ENCODE measurements around the gene SMS. TPM values are rescaled to one million over a fixed set of nuclear protein-coding genes. Genes with fewer than 3 reads are reported as not detected.

SMS gene
- total RNA-seq, 2 experiments from 2014 or later, result 148 to 153 TPM

DNA sequence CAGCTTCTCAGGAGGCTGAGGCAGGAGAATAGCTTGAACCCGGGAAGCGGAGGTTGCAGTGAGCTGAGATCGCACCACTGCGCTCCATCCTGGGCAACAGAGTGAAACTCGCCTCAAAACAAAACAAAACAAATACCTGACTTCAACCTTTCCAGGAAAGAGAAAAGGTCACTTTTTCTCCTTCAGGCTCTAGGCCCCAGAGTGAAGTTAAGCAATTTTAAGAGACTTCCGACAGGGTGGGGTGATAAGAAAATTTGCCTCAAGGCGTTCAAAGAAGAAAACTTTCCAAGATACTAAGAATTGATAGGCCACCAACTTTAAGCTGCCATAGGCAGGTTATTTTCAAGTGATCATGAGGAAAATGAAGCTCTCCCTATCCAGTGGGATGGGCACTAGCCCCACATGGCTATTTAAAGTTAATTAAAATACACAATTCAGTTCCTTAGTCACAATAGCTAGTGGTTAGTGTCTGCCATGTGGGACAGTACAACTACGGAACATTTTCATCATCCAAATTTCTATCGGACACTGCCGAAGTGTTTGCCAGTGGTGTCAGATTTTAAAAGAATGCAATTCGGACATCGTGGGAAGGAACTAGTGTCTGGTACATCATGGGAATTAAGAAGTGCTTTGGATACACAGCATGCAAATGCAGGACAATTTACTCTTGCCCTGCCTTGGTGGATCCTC lies 33.0 kb downstream of the SMS start:
- CTCF ChIA-PET, result interaction anchor here (0.8 to 1.1 kb wide), 2 partner anchors 13 to 134 kb away, joined by 3 read pairs; partner anchors contain the start of gene MBTPS2

GRCh38 chrX:21974011-21974385 lies 33.5 kb downstream of the SMS start:
- CTCF ChIA-PET, result interaction anchor here (0.8 to 1.1 kb wide), 2 partner anchors 14 to 135 kb away, joined by 3 read pairs; partner anchors contain the start of gene MBTPS2
- POLR2A ChIA-PET, result interaction anchor here (0.6 kb wide), 3 partner anchors 24 to 278 kb away, joined by 3 to 9 read pairs (median 4); no protein-coding TSS in a partner anchor

More for the DNA sequence above, 33.0 kb downstream of the SMS start:
- POLR2A ChIA-PET, result interaction anchor here (0.6 kb wide), 3 partner anchors 23 to 279 kb away, joined by 3 to 9 read pairs (median 4); no protein-coding TSS in a partner anchor

- ChIA-PET POLR2A (interaction anchor here (0.7 kb wide), 1 partner anchor 39 kb away, joined by 9 read pairs; no protein-coding TSS in a partner anchor), CTCF (no interaction called here)
Measured at GRCh38 chrX:21975242-21975641, 34.7 kb downstream of the SMS start.

DNA sequence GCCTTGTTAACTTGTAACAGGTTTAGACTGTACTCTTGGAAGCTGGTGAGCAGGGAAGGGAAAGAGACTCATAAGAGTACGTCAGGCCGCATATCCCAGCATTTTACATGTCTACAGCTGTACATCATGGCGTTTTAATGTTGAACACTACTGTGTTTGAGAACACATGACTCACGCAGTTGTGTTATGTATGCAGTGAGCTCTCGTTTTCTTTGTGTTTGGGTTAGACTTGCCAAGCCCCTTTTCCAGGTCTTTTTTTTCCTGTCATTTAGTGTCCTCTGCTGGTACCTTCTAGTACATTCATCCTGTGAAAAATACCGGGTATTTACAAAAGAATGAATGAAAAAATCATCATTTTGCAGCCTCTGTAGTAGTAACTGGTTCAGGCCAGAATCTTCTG lies 35.3 kb downstream of the SMS start:
- POLR2A ChIA-PET, result no interaction called here

DNA sequence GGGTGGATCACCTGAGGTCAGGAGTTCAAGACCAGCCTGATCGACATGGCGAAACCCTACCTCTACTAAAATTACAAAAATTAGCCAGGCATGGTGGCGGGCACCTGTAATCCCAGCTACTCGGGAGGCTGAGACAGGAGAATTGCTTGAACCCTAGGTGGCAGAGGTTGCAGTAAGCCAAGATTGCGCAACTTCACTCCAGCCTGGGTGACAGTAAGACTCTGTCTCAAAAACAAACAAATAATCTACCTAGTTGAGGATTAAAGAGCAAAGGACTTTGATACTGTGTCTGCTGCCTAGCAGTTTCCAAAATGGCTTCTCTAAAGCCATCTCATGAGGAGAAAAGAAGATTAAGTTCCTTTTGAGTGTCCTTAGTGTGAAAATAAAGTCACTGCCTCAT lies 37.8 kb downstream of the SMS start:
- POLR2A ChIA-PET, result no interaction called here

More for the DNA sequence above, 35.3 kb downstream of the SMS start:
- CTCF ChIA-PET, result no interaction called here

DNA sequence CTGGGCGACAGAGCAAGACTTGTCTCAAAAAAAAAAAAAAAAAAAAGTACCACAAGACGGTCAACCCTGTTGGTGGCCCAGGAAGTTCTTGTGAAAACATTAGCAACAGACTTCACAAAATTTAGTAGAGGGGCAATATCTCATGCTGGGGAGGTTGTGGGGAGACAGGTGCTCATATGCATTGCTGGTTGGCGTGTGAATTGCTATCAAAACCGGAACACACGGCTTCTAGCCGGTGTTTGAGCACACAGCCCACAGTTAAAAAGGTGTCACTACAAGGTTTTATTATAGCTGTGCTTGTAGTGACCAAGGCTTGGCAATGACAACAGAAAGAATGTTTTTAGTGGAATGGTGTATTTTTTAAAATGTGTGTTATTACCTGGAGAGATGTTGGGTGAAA lies 41.8 kb downstream of the SMS start:
- POLR2A ChIA-PET, result no interaction called here
- CTCF ChIA-PET, result interaction anchor here (0.7 kb wide), 3 partner anchors 60 to 358 kb away, joined by 3 to 5 read pairs (median 4); no protein-coding TSS in a partner anchor

More for the DNA sequence above, 37.8 kb downstream of the SMS start:
- CTCF ChIA-PET, result no interaction called here

GRCh38 chrX:21985332-21985777 lies 44.8 kb downstream of the SMS start:
- CTCF ChIA-PET, result interaction anchor here (0.6 to 1.9 kb wide), 8 partner anchors 12 to 212 kb away, joined by 3 to 9 read pairs (median 4); no protein-coding TSS in a partner anchor
- POLR2A ChIA-PET, result no interaction called here

DNA sequence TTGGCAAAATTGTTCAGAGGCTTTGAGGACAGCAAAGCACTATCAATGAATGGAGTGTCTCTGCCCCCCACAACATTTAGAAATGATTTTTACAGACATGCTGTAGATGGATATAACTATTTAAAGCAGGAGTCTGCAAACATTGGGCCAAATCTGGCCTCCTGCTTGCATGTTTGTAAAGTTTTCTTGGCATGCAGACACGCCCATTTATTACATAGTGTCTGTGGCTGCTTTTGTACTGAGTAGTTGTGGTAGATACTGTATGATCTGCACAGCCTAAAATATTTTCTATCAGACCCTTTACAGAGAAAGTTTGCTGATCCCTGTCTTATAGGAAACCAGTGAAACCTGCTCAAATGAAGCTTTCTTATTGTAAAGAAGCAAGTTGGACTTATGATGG lies 46.1 kb downstream of the SMS start:
- POLR2A ChIA-PET, result interaction anchor here (0.7 kb wide), 1 partner anchor 8 kb away, joined by 7 read pairs; no protein-coding TSS in a partner anchor
- CTCF ChIA-PET, result no interaction called here

GRCh38 chrX:21989384-21989783 lies 48.9 kb downstream of the SMS start:
- ChIA-PET CTCF (interaction anchor here (0.9 to 1.1 kb wide), 2 partner anchors 48 to 80 kb away, joined by 3 read pairs; no protein-coding TSS in a partner anchor), POLR2A (interaction anchor here (0.8 kb wide), 1 partner anchor 78 kb away, joined by 3 read pairs; no protein-coding TSS in a partner anchor)

DNA sequence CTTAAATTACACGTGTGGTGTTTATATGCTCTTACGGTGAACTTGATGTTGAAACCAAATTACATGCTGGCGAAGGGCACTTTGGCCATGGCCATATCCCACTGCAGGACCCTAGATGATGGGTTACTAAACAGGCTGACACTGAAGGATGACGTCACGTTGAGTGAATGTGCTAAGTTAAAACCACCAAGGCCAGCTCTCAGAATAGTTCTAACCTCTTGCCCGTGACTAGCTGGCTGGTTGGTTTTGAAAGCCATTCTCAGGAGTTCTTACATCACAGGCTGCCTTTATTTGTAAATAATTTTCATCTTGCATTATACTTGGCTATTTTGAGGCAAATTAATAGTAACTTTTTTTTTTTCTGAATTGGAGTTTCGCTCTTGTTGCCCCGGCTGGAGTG lies 50.3 kb downstream of the SMS start:
- ChIA-PET CTCF (interaction anchor here (0.6 kb wide), 1 partner anchor 47 kb away, joined by 3 read pairs; no protein-coding TSS in a partner anchor), POLR2A (interaction anchor here (0.7 kb wide), 1 partner anchor 77 kb away, joined by 3 read pairs; no protein-coding TSS in a partner anchor)

DNA sequence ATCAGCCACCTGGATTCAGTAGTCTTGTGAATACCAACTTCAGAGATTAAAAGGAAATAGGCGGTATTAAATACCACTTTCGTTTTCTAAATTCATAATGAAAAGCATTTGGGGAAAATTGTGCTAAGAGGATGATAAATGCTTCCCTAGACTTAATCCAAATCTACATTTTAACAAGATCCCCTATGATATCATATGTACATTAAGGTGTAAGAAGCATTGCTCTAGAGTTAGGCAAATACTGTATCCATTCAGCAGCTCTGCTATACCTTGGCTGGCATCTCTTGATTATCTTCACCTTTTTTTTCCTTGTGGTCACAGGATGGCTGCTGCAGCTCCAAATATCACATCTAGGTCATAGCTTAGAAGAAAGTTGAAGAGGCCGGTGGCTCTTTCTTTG lies 51.0 kb downstream of the SMS start:
- ChIA-PET POLR2A (interaction anchor here (0.7 kb wide), 1 partner anchor 76 kb away, joined by 3 read pairs; no protein-coding TSS in a partner anchor), CTCF (no interaction called here)

DNA sequence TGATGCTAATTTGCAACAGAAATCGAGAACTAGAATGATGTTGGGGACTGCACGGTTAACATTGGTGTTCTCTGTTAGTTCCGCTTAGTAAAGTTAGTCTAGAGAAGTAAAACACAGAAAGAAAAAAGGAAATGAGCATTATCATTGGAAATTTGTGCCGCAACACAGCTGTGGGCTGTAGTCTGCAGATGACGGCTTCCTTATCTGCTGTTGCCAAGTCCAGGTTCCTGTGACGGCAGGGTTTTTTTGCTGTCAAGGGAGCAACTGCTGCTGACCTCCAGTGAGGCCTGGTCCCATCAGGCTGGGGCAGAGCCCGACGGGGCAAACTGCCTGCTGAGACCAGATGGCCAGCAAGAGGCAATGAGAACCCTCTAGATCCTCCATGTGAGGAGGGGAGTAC lies 52.8 kb downstream of the SMS start:
- ChIA-PET POLR2A (no interaction called here), CTCF (no interaction called here)

GRCh38 chrX:21996872-21997455 lies 56.5 kb downstream of the SMS start:
- ChIA-PET CTCF (interaction anchor here (1.5 kb wide), 1 partner anchor 12 kb away, joined by 3 read pairs; no protein-coding TSS in a partner anchor), POLR2A (no interaction called here)

DNA sequence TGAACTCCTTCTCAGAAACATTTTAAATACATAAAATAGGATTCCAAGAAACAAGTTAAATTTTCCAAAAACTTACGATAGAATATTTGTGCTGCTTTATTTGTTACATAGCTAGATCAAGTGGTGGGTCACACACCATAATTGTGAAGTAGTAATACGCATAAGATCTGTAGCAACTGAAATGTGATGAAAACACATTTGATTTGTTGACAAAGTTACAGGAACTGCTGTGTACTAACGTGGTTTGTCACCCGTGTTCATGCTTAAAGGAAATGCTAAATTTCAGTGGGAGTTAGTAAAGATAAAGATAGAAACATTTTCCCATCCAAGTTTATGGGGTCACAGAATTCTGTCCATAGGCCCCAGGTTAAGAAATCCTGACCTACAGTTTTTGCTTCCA lies 57.5 kb downstream of the SMS start:
- POLR2A ChIA-PET, result no interaction called here
- CTCF ChIA-PET, result interaction anchor here (1.5 kb wide), 1 partner anchor 13 kb away, joined by 3 read pairs; no protein-coding TSS in a partner anchor

DNA sequence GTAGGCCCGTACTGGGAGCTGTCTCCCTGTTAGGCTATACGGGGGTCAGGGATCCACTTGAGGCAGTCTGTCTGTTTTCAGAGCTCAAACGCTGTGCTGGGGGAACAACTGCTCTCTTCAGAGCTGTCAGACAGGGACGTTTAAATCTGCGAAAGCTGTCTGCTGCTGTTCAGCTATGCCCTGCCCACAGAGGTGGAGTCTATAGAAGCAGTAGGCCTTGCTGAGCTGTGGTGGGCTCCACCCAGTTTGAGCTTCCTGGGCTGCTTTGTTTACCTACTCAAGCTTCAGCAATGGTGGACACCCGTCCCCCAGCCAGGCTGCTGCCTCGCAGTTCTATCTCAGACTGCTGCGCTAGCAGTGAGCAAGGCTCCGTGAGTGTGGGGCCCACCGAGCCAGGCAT lies 64.4 kb downstream of the SMS start:
- ChIA-PET POLR2A (no interaction called here), CTCF (no interaction called here)

GRCh38 chrX:22012051-22012450 lies 71.5 kb downstream of the SMS start:
- POLR2A ChIA-PET, result no interaction called here
- CTCF ChIA-PET, result no interaction called here

DNA sequence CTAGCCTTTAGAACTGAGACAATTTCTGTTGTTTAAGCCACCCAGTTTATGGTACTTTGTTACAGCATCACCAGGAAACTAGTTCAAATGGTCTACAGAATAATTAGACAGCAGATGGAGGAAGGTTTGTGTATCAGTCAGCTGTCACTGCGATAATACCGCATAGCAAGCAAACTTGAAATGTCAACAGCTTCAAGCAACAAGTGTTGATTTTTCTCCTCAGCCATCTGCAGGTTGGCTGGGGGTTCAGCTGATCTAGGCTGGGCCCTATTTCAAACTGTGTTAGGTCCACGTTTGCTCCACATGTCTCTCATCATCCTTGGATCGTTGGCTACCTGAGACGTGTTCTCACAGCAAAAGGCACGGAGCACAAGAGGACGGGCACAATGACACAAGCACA lies 72.4 kb downstream of the SMS start:
- POLR2A ChIA-PET, result no interaction called here
- CTCF ChIA-PET, result no interaction called here

GRCh38 chrX:22015139-22015750 lies 74.7 kb downstream of the SMS start:
- CTCF ChIA-PET, result no interaction called here
- POLR2A ChIA-PET, result no interaction called here

DNA sequence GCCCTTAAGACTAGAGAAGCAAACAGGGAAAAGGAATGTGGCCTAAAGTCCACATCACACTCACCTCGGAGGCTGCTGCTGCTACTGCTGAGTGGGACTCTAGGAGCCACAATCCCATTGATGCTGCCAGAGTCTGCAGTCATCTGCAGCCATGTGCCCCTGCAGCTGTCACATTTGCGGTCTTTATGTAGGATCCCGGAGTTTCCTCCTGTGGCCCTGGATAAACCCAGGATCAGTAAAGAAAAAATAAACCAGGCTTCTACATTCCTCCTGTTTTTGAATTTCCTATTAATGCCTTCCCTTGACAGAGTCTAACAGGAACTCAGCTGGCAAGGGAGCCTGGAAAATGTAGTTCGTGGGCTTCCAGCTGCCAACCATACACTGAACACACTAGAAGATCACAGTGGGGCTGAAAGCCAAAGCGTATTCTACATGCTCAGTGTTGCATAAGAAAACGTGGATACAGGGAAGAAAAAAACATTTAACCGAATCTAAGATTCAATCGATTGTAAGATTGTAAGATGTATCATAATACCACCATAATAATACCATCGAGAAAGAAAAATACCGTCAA lies 81.3 kb downstream of the SMS start:
- POLR2A ChIA-PET, result no interaction called here
- CTCF ChIA-PET, result no interaction called here

DNA sequence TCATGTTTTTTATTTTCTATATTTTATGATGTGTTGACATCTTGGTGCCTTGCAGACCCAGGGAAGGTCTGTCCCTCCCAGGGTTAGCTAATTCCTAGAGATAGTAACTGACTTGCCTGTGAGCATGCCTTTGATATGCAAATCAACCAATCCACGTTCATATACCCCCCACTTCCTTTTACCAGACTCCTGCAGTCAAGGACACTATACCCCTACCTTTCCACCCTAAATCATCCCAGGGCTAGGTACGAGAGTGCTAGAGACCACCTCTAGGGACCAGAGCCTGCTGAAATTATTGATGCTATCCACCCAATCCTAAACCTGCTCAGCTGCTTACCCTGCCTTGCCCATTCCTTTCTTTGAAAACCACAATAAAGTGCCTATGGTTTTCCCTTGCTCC lies 84.1 kb downstream of the SMS start:
- CTCF ChIA-PET, result no interaction called here
- POLR2A ChIA-PET, result no interaction called here
